Measurements from ENCODE around the gene AGER. TPM values are rescaled to one million over a fixed set of nuclear protein-coding genes. Genes with fewer than 3 reads are reported as not detected.
"Not testable (repeated sequence)": the region's sequence is repeated elsewhere in the genome, so short reads cannot be mapped to it uniquely, and the experiment has no call there.

Gene AGER
- total RNA-seq, 2 experiments from 2014 or later: 15.5 to 16.4 TPM

DNA sequence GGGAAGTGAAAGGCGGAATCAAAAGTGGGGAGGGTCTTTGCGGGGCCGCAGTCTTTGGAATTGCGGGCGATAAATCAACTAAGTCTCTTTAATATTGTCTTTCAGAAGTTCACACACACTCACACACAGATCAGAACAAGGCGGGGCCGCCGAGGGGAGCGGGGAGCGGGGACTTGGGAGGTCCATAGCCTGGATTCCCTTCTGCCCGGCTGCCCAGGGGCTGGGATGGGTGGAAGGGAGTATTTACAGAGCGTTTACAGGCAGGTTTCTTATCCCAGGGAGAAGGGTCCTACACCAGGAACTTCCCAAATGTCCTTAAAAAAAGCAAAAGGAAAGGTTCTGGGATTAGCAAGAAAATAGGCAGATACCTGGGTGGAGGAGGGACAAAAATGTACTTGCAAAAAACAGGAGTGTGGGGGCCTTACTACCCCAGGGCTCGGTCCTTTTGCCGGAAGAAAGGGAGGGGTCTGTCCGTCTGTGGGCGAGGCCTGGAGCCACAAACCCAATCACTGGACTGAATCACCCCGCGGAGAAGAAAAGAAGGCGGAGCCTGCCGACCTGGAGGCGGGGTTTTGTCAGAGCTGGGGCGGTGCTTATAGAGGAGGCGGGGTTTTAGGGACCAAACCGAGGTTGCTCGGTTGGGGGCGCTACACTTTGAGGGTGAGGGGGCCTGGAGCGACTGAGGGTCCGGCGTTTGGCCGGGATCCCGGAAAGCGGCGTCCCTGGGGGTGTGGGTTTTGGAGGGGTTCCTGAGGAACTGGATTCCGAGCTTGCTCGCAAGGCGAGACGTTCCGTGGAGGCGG is 35.6 kb downstream of the AGER start:
- Mint-ChIP-seq H3K9me3 (no peaks in the 10 kb centered on the region), H3K4me1 (ENCODE audit: low read depth) (peaks cover 44% of the 10 kb centered on the region), H3K36me3 (ENCODE audit: low read depth) (peaks cover 3% of the 10 kb centered on the region), H3K27me3 (peaks cover 23% of the 10 kb centered on the region), H3K4me3 (peak overlapping the region; percentile 78), H3K27ac (peak overlapping the region; percentile 63)
- peak; percentile 89 for ATAC-seq
- ChIA-PET CTCF (interaction anchor here (0.6 to 3.7 kb wide), 9 partner anchors 10 to 746 kb away, joined by 3 to 21 read pairs (median 4); partner anchors contain the start of genes ATF6B and TAP2), POLR2A (no interaction called here)
- TF ChIP-seq, protein P1, sequence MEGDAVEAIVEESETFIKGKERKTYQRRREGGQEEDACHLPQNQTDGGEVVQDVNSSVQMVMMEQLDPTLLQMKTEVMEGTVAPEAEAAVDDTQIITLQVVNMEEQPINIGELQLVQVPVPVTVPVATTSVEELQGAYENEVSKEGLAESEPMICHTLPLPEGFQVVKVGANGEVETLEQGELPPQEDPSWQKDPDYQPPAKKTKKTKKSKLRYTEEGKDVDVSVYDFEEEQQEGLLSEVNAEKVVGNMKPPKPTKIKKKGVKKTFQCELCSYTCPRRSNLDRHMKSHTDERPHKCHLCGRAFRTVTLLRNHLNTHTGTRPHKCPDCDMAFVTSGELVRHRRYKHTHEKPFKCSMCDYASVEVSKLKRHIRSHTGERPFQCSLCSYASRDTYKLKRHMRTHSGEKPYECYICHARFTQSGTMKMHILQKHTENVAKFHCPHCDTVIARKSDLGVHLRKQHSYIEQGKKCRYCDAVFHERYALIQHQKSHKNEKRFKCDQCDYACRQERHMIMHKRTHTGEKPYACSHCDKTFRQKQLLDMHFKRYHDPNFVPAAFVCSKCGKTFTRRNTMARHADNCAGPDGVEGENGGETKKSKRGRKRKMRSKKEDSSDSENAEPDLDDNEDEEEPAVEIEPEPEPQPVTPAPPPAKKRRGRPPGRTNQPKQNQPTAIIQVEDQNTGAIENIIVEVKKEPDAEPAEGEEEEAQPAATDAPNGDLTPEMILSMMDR (IDR thresholded peaks at IDR 0.05): peak; percentile 57
- intact Hi-C loops (cut with micrococcal nuclease): no loop called here
- peak; percentile 87 for DNase-seq

DNA sequence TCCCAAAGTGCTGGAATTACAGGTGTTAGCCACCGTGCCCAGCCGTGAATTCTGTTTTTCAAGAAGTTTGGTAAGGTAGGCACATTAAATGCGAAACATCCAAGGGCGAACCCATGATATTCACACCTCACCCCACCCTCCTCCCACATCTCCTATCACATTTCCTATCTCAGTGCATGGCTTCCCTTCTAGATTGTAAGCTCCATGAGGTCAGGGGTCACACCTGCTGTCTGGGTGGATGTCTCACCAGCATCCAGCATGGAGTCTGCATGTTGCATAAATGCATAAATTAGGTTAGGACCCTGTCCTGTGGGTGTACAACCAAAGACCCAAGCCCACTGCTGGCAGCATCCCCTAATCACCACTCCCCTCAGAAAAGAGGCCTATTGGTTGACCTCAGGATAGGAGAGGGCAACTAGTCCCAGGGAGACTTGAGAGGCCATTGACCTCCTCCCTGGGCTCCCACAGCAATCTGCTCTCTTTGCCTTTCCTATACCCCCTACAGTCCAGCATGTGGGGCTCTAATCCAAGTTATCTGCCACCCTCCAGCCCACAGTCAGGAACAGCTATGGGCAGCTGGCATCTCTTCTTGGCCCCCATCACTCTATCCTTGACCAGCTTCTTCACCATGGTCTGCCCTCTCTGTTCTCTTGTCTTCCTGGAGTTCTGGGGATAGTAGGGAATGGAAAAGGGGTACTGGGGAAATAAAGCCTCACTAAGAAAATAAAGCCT is 36.5 kb downstream of the AGER start:
- TF ChIP-seq, protein P1 (IDR thresholded peaks at IDR 0.05): no peak
- Mint-ChIP-seq H3K27ac (no peak overlapping the region), H3K27me3 (peaks cover 23% of the 10 kb centered on the region), H3K4me3 (peak overlapping the region; percentile 78), H3K9me3 (no peaks in the 10 kb centered on the region), H3K36me3 (ENCODE audit: low read depth) (peaks cover 3% of the 10 kb centered on the region), H3K4me1 (ENCODE audit: low read depth) (peaks cover 35% of the 10 kb centered on the region)
- ATAC-seq: no peak
- no peak for DNase-seq
- POLR2A ChIA-PET: no interaction called here
- CTCF ChIA-PET: interaction anchor here (0.6 to 3.7 kb wide), 6 partner anchors 18 to 747 kb away, joined by 3 to 21 read pairs (median 4); partner anchors contain the start of genes ATF6B and TAP2
- intact Hi-C loops (cut with micrococcal nuclease): no loop called here

DNA sequence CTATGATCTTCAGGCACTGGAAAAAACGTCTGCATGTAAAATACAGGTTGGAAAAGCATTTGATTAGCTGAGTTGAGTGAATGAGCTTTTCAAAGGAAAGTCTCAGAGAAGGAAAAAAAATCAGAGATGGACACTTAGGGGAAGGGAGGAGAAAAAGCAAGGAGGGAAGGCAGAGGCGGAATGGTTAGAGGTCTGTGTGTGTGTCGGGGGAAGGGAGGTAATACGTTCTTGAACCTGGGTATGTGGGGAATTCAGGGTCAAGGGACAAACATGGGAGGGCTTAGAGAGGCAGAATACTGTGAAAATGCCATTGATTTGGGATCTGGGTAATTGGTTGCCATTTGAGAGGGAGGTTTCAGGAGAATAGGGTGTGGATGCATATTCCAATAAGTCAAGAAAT is 37.4 kb downstream of the AGER start:
- CTCF ChIA-PET: interaction anchor here (3.7 kb wide), 1 partner anchor 28 kb away, joined by 21 read pairs; no protein-coding TSS in a partner anchor
- H3K4me1 Mint-ChIP-seq (ENCODE audit: low read depth): peaks cover 28% of the 10 kb centered on the region
- ATAC-seq: no peak
- intact Hi-C loops (cut with micrococcal nuclease): no loop called here
- POLR2A ChIA-PET: interaction anchor here (1.0 kb wide), 1 partner anchor 22 kb away, joined by 4 read pairs; no protein-coding TSS in a partner anchor
- no peak overlapping the region for H3K4me3 Mint-ChIP-seq
- H3K36me3 Mint-ChIP-seq (ENCODE audit: low read depth): peaks cover 3% of the 10 kb centered on the region
- no peaks in the 10 kb centered on the region for H3K9me3 Mint-ChIP-seq
- H3K27me3 Mint-ChIP-seq: peaks cover 23% of the 10 kb centered on the region
- H3K27ac Mint-ChIP-seq: no peak overlapping the region
- TF ChIP-seq, protein P1 (IDR thresholded peaks at IDR 0.05): no peak
- DNase-seq: no peak

DNA sequence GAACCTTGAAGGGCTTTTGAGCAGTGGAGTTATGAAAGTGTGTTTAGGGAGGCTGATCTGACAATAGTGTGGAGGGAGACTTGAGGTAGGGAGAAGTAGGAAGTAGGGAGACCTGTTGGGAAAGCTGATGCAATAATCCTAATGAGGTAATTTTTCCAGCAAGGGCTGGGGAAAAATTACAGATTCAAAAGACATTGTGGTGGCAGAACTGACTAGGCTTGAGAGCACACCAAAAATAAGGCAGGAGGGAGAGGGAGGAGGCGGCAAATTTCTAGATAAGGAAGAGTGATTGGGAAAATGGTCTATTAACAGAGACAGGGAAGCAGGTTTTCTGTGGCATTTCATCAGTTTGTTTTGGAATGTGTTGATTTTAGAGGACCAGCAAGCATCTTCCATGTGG is 37.8 kb downstream of the AGER start:
- TF ChIP-seq, protein P1 (IDR thresholded peaks at IDR 0.05): no peak
- DNase-seq: no peak
- peaks cover 3% of the 10 kb centered on the region for H3K36me3 Mint-ChIP-seq (ENCODE audit: low read depth)
- POLR2A ChIA-PET: interaction anchor here (1.0 kb wide), 1 partner anchor 21 kb away, joined by 4 read pairs; no protein-coding TSS in a partner anchor
- no peak overlapping the region for H3K27ac Mint-ChIP-seq
- intact Hi-C loops (cut with micrococcal nuclease): no loop called here
- no peak overlapping the region for H3K4me3 Mint-ChIP-seq
- H3K27me3 Mint-ChIP-seq: peaks cover 23% of the 10 kb centered on the region
- CTCF ChIA-PET: interaction anchor here (3.7 kb wide), 1 partner anchor 28 kb away, joined by 21 read pairs; no protein-coding TSS in a partner anchor
- H3K9me3 Mint-ChIP-seq: no peaks in the 10 kb centered on the region
- H3K4me1 Mint-ChIP-seq (ENCODE audit: low read depth): peaks cover 27% of the 10 kb centered on the region
- no peak for ATAC-seq

DNA sequence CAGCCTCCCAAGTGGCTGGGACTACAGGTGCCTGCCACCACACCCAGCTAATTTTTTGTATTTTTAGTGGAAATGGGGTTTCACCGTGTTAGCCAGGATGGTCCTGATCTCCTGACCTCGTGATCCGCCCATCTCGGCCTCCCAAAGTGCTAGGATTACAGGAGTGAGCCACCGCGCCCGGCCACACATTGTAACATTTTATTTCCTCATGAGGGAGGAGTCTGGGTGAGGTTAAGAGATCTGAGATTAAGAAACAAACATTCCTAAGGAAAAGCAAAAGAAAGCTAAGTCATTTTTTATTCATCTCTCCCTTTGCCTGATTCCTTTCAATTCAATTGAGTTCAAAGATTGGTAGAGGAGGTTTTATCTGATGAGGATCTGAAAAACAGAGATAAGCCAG is 39.8 kb downstream of the AGER start:
- CTCF ChIA-PET: interaction anchor here (1.4 kb wide), 1 partner anchor 26 kb away, joined by 5 read pairs; no protein-coding TSS in a partner anchor
- Mint-ChIP-seq H3K4me1 (ENCODE audit: low read depth) (peaks cover 14% of the 10 kb centered on the region), H3K27me3 (peaks cover 14% of the 10 kb centered on the region)
- DNase-seq; intact Hi-C loops (cut with micrococcal nuclease); H3K9me3 Mint-ChIP-seq; ATAC-seq; POLR2A ChIA-PET; H3K4me3 Mint-ChIP-seq; H3K27ac Mint-ChIP-seq; H3K36me3 Mint-ChIP-seq (ENCODE audit: low read depth): not testable (repeated sequence)

All from activated CD8-positive, alpha-beta T cell treated with anti-CD3 and anti-CD28 coated beads for 36 hours (primary cell).